WERI-Rb-1 (cell line): ENCODE results near the gene SMU1.
"Not testable (repeated sequence)": the region's sequence is repeated elsewhere in the genome, so short reads cannot be mapped to it uniquely, and the experiment has no call there.

ENCODE experiments used
- DNase-seq: peaks from one replicate; pipeline ENCODE4 v3.0.0-alpha.2; 2020
- H3K27ac ChIP-seq: fragments of 250-450 bp; sonication (Bioruptor Pico); 2 replicates; pipeline ENCODE4 v1.5.1; 2020; ENCODE audit warnings: mild to moderate bottlenecking, moderate library complexity
- H3K27me3 ChIP-seq: fragments of 250-450 bp; sonication (Bioruptor Pico); 2 replicates; pipeline ENCODE4 v1.5.1; 2021; ENCODE audit warnings: mild to moderate bottlenecking, low read depth, moderate library complexity; ENCODE audit not compliant: insufficient read depth, severe bottlenecking
- H3K36me3 ChIP-seq: fragments of 250-450 bp; sonication (Bioruptor Pico); 2 replicates; pipeline ENCODE4 v1.5.1; 2020; ENCODE audit warnings: mild to moderate bottlenecking, moderate library complexity
- H3K4me3 ChIP-seq: 2 replicates; pipeline ENCODE4 v1.5.1; 2011; ENCODE audit warnings: low read depth, mild to moderate bottlenecking, control low read depth, low read length
- H3K9me3 ChIP-seq: fragments of 250-450 bp; sonication (Bioruptor Pico); 2 replicates; pipeline ENCODE4 v1.5.1; 2021; ENCODE audit warnings: mild to moderate bottlenecking, moderate library complexity; ENCODE audit not compliant: severe bottlenecking
- TF ChIP-seq, protein P1 (sequence below): IDR thresholded peaks from 2 replicates; pipeline ENCODE4 v1.5.1; 2011; ENCODE audit warnings: low read depth, mild to moderate bottlenecking, control low read depth, inconsistent platforms, low read length

The SMU1 gene

DNA sequence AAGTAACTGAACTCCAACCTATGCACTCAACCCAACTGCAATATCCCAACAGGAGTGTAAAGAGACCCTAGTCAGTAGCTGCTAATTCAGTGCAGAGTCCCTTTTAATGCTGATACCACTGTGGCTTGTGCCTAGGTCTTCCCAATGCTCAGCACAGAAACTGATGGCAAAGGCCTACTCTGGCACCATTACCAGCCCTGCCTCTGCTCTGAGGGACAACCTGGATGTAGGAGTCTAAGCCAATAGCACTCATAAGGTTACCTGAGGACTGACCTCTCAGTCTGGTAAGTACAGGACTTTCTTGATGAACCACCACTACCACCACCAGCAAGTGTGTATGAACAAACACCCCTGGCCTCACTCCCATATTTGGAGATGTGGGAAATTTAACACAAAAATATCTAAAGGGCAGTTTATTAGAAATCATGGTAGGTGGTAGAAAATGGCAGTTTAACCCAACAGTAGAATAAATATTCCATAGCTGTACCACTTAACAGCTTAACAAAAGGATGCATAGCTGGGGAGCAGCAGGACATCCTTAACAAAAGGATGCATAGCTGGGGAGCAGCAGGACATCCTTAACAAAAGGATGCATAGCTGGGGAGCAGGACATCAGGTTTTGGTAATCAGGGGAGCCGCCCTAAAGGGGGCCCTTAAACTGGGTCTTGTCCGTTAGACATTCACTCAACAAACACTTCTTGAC is 62.4 kb downstream of the SMU1 start:
- DNase-seq, result no peak
- no peaks in the 10 kb centered on the region for H3K9me3 ChIP-seq
- TF ChIP-seq, protein P1, sequence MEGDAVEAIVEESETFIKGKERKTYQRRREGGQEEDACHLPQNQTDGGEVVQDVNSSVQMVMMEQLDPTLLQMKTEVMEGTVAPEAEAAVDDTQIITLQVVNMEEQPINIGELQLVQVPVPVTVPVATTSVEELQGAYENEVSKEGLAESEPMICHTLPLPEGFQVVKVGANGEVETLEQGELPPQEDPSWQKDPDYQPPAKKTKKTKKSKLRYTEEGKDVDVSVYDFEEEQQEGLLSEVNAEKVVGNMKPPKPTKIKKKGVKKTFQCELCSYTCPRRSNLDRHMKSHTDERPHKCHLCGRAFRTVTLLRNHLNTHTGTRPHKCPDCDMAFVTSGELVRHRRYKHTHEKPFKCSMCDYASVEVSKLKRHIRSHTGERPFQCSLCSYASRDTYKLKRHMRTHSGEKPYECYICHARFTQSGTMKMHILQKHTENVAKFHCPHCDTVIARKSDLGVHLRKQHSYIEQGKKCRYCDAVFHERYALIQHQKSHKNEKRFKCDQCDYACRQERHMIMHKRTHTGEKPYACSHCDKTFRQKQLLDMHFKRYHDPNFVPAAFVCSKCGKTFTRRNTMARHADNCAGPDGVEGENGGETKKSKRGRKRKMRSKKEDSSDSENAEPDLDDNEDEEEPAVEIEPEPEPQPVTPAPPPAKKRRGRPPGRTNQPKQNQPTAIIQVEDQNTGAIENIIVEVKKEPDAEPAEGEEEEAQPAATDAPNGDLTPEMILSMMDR, result no peak
- no peaks in the 10 kb centered on the region for H3K36me3 ChIP-seq
- H3K27ac ChIP-seq, result no peak overlapping the region
- no peaks in the 10 kb centered on the region for H3K27me3 ChIP-seq
- H3K4me3 ChIP-seq, result no peak overlapping the region

DNA sequence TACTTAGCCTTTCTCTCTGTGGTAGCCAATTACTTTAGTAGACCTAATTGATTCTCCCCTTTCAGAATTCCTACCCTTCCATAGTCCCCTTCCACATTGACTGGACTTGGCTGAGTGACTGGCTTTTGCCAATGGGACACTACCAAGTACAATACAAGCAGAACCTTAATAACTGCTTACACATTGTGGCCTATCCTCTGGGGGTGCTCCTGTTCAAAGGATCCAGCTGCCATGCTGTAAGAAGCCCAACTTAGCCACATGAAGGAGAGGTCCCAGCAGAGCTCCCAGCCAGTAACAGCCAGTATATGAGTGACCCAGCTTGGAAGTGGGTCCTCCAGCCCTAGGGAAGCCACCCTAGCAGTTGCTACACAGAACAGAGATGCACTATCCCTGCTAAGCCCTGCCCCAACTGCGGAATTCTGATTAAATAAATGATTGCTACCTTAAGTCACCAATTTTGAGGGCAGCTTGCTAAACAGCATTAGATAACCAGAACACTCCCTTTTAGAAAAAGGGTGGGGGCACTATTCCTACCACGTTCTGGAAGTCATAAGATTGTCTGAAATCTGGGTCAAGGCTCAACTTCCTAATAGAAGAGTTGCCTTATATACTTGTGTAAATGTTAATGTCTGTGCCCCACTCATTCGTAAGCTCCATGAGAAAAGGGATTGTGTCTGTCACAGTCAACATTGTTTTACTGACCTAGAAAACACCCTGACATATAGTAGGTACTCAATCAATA is 64.0 kb downstream of the SMU1 start:
- no peak overlapping the region for H3K27ac ChIP-seq
- no peaks in the 10 kb centered on the region for H3K27me3 ChIP-seq
- no peak overlapping the region for H3K4me3 ChIP-seq
- H3K36me3 ChIP-seq, result no peaks in the 10 kb centered on the region
- H3K9me3 ChIP-seq, result no peaks in the 10 kb centered on the region
- TF ChIP-seq, protein P1, result no peak
- no peak for DNase-seq

DNA sequence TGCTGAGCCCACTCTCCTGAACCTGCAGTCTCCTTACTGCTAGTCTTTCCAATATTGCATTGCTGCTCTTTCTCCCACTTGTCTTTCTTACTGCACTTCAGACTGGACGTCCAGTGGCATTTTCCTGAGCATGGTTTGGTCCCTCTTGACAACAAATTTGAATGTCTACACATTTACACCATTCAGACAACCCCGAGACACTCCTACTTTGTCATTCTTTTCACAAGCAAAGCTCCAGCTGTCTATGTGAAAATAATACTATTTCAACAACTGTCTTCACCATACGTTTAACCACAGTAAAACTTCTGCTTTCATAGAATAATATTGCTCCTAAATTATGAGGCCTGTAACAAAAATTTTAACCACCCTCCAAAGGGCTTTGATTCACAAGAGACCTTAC is 64.6 kb downstream of the SMU1 start:
- no peak overlapping the region for H3K4me3 ChIP-seq
- DNase-seq, result no peak
- no peaks in the 10 kb centered on the region for H3K36me3 ChIP-seq
- TF ChIP-seq, protein P1, result no peak
- no peaks in the 10 kb centered on the region for H3K9me3 ChIP-seq
- H3K27ac ChIP-seq, result no peak overlapping the region
- no peaks in the 10 kb centered on the region for H3K27me3 ChIP-seq

DNA sequence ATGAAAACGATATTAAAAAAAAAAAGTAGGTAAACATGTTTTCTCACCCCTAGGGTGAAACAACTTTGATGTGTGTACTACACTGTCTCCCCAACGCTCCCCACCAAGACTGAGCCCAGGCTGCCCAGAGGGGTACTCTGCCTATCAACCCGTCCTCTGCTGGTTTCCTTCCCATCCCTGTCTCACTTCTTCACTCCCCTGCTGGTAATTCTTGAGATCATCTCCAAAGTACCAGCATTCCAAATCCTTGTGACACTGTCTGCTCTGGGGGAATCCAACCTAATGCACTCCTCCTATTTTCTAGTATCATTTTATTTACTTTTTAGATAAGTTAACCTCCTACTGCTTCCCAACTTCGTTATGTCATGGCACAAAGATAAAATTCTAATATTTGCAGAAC is 68.7 kb downstream of the SMU1 start:
- H3K27ac ChIP-seq, result no peak overlapping the region
- H3K4me3 ChIP-seq, result no peak overlapping the region
- no peak for DNase-seq
- H3K9me3 ChIP-seq, result no peaks in the 10 kb centered on the region
- H3K36me3 ChIP-seq, result no peaks in the 10 kb centered on the region
- H3K27me3 ChIP-seq, result no peaks in the 10 kb centered on the region
- TF ChIP-seq, protein P1, result no peak

DNA sequence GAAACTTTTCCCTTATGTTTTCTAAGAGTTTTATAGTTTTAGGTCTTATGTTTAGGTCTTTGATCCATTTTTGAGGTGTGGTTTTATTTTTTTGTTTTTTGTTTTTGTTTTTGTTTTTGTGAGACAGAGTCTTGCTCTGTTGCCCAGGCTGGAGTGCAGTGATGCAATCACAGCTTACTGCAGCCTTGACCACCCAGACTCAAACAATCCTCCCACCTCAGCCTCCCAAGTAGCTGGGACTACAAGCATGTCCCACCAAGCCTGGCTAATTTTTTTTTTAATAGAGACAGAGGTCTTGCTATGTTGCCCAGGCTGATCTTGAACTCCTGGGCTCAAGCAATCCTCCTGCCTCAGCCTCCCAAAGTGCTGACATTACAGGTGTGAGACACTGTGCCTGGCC is 71.1 kb downstream of the SMU1 start:
- DNase-seq, H3K4me3 ChIP-seq, H3K9me3 ChIP-seq, H3K27me3 ChIP-seq, H3K36me3 ChIP-seq, H3K27ac ChIP-seq: not testable (repeated sequence)

DNA sequence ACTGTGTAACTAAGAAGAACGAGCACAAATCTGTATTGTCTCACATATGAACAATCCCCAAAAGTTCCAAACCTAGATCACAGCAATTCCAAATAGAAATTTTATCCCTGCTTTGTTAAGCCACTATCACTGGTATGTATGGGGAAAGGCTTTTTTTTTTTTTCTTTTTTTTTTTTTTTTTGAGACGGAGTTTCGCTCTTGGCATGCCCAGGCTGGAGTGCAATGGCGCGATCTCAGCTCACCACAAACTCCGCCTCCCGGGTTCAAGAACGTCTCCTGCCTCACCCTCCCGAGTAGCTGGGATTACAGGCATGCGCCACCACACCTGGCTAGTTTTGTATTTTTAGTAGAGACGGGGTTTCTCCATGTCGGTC is 75.8 kb downstream of the SMU1 start:
- DNase-seq, H3K9me3 ChIP-seq, H3K27me3 ChIP-seq: not testable (repeated sequence)
- peak overlapping the region; percentile 71 for H3K4me3 ChIP-seq
- H3K36me3 ChIP-seq, result peaks cover 13% of the 10 kb centered on the region
- peak overlapping the region; percentile 67 for H3K27ac ChIP-seq
